Keratinocyte (primary cell): Measurements from ENCODE around the gene GPANK1.

Experiments
- EZH2 ChIP-seq: IDR thresholded peaks from one replicate; pipeline ENCODE4 v1.6.1; 2012; ENCODE audit warnings: inconsistent platforms, mild to moderate bottlenecking, low read length, moderate library complexity
- TF ChIP-seq, protein P1 (sequence below), 3 experiments: IDR thresholded peaks in 1 of 3; conservative IDR thresholded peaks in 1 of 3; optimal IDR thresholded peaks in 1 of 3; 2 replicates in 2 of 3; 3 replicates in 1 of 3; pipeline versions ENCODE3 to v1.5.1; 2011; ENCODE audit warnings: low read length in 3 of 3, mild to moderate bottlenecking in 3 of 3, moderate library complexity in 2 of 3, control low read depth in 1 of 3, inconsistent platforms in 1 of 3; ENCODE audit not compliant: insufficient read depth in 2 of 3; ENCODE audit errors: extremely low read depth in 1 of 3

DNA sequence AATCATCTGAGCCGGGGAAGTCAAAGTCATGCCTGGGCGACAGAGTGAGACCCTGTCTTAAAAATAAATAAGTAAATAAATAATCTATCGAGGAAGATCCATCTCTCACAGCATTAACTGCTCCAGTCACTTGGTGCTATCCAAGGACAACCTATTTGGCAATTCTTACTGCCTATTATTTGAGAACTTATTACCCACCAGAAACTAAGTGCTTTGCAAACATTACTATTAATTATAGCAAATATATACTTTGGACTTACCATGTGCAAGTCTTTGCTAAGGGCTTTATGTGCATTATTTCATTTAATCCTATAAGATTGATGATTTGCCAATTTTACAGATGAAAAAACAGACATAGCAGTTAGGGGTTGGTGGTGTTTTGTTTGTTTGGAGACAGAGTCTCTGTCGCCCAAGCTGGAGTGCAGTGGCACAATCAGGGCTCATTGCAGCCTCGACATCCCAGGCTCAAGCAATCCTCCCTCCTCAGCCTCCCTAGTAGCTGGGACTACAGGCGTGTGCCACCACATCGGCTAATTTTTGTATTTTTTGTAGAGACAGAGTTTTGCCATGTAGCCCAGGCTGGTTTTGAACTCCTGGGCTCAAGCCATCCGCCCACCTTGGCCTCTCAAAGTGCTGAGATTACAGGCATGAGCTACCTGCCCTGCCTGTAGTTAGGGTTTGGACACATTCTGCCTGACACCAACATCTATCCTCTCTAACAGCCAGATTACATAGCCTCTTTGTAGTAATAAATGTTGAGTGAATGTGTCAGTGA, 10.0 kb downstream of the GPANK1 start:
- TF ChIP-seq, protein P1, sequence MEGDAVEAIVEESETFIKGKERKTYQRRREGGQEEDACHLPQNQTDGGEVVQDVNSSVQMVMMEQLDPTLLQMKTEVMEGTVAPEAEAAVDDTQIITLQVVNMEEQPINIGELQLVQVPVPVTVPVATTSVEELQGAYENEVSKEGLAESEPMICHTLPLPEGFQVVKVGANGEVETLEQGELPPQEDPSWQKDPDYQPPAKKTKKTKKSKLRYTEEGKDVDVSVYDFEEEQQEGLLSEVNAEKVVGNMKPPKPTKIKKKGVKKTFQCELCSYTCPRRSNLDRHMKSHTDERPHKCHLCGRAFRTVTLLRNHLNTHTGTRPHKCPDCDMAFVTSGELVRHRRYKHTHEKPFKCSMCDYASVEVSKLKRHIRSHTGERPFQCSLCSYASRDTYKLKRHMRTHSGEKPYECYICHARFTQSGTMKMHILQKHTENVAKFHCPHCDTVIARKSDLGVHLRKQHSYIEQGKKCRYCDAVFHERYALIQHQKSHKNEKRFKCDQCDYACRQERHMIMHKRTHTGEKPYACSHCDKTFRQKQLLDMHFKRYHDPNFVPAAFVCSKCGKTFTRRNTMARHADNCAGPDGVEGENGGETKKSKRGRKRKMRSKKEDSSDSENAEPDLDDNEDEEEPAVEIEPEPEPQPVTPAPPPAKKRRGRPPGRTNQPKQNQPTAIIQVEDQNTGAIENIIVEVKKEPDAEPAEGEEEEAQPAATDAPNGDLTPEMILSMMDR (optimal IDR thresholded peaks at IDR 0.05 in 1 of 3, IDR thresholded peaks at IDR 0.05 in 1 of 3, conservative IDR thresholded peaks at IDR 0.05 in 1 of 3; ENCODE audit: extremely low read depth in 1 of 3, insufficient read depth in 2 of 3, low read length in 3 of 3), result no peak
- TF ChIP-seq EZH2, result no peak
